Vagina (tissue), 2 donors: ENCODE measurements around the gene IFNA7. TPM values are rescaled to one million over a fixed set of nuclear protein-coding genes. Genes with fewer than 3 reads are reported as not detected.
"Not testable (repeated sequence)": the region's sequence is repeated elsewhere in the genome, so short reads cannot be mapped to it uniquely, and the experiment has no call there.

ENCODE experiments used
- DNase-seq, 2 donors: peaks; one replicate each; pipeline ENCODE4 v3.0.0-alpha.2; 2017; ENCODE audit errors: extremely low spot score in 2 of 2
- H3K27ac ChIP-seq: fragments of 200-600 bp; sonication (generic); one replicate; pipeline ENCODE4 v1.5.1; 2019
- H3K27me3 ChIP-seq: fragments of 200-600 bp; sonication (generic); one replicate; pipeline ENCODE4 v1.5.1; 2019
- H3K36me3 ChIP-seq, 2 donors: fragments of 200-600 bp; sonication (generic); one replicate each; pipeline ENCODE4 v1.5.1; 2017 to 2019
- H3K4me1 ChIP-seq: fragments of 200-600 bp; sonication (generic); one replicate; pipeline ENCODE4 v1.5.1; 2019
- H3K4me3 ChIP-seq, 2 donors: fragments of 200-600 bp; sonication (generic); 1 replicate in 1 of 2; 2 replicates in 1 of 2; pipeline ENCODE4 v1.5.1; 2016 to 2019
- H3K9me3 ChIP-seq: fragments of 200-600 bp; sonication (generic); one replicate; pipeline ENCODE4 v1.5.1; 2019
- CTCF ChIP-seq, 3 experiments: fragments of 450-650 bp in 2 of 3; fragments of 200-600 bp in 1 of 3; sonication (generic) in 1 of 3; IDR thresholded peaks; one replicate each; pipeline ENCODE4 v1.5.1; 2017 to 2019; ENCODE audit warnings: antibody characterized with exemption in 3 of 3, mild to moderate bottlenecking in 2 of 3, moderate library complexity in 2 of 3
- POLR2A ChIP-seq, 2 donors: fragments of 450-650 bp; IDR thresholded peaks; one replicate each; pipeline ENCODE4 v1.6.1; 2017; ENCODE audit warnings: antibody characterized with exemption in 2 of 2, mild to moderate bottlenecking in 2 of 2, moderate library complexity in 2 of 2
- POLR2AphosphoS5 ChIP-seq, 2 donors: sonication (generic); formaldehyde crosslinking; IDR thresholded peaks; one replicate each; pipeline ENCODE4 v1.9.0; 2017; ENCODE audit warnings: antibody characterized with exemption in 2 of 2, mild to moderate bottlenecking in 2 of 2, low read depth in 1 of 2; ENCODE audit not compliant: insufficient read depth in 1 of 2
- intact Hi-C: fragments of 100-400 bp; cut with DNase I; formaldehyde crosslinking; loops from one replicate; pipeline ENCODE4 v1.15.1; 2023
- total RNA-seq: library from RNA; depleted of rRNA; stranded (reverse); fragments of >200 nt; gene quantifications from one replicate; pipeline ENCODE4 v1.2.3, GENCODE V29; 2016

The IFNA7 gene
- total RNA-seq = not detected

DNA sequence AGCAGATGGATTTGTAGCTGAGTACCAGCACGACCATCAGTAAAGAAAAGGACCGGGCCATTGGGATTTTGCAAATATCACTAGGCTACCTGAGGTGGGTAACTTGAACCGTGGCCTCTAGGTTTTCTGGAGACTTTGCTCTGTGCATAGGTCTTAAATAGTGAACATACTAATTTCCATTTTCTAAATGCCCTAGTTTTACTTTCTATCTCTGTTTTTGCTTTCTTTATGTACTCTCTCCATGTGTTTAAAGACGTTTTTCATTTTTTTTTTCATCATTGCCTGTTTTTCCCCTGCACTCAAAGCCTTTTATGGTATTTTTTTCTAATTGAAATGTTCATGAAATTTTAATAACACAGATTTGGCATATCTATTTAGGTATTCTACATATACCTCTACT lies at the start of gene IFNA7:
TSS of gene IFNA7 (minus strand) at position 101 of the 400 bp plus-strand sequence. CDS start at position 61, 40 bp downstream.
- H3K4me3 ChIP-seq, H3K27ac ChIP-seq, H3K27me3 ChIP-seq, H3K4me1 ChIP-seq, H3K36me3 ChIP-seq, H3K9me3 ChIP-seq, intact Hi-C loops, DNase-seq: not testable (repeated sequence)

GRCh38 chr9:21251638-21252037 lies 49.6 kb upstream of the IFNA7 start:
- no peaks in the 10 kb centered on the region for H3K27me3 ChIP-seq
- no peaks in the 10 kb centered on the region for H3K36me3 ChIP-seq
- DNase-seq = no peak
- no peak overlapping the region for H3K4me3 ChIP-seq
- TF ChIP-seq POLR2AphosphoS5 (IDR thresholded peaks at IDR 0.05; ENCODE audit: insufficient read depth in 1 of 2, low read depth in 1 of 2) (no peak), POLR2A (IDR thresholded peaks at IDR 0.05) (no peak), CTCF (IDR thresholded peaks at IDR 0.05) (no peak)
- no peaks in the 10 kb centered on the region for H3K9me3 ChIP-seq
- H3K4me1 ChIP-seq = no peaks in the 10 kb centered on the region
- H3K27ac ChIP-seq = no peak overlapping the region
- intact Hi-C loops = no loop called here

DNA sequence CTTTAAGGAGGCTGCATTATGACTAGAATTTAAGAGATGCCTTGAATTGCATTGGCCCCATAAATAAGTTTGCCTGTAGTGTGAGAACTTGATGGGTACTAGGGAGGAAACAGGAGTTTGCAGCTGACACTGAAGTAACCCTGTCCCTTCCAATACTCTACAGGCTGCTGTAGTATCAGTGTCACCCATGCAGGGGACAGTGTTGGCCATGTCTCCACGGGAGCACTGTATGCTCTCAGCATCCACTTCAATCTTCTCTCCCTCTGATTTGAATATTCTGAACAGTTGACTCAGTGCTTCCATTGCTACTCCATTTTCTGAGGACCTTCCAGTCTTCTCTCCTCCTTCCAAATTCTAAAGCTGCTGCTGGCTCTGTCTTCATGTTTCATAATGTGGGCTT lies 49.2 kb upstream of the IFNA7 start:
- Histone ChIP-seq H3K36me3 (no peaks in the 10 kb centered on the region), H3K4me1 (no peaks in the 10 kb centered on the region), H3K9me3 (no peaks in the 10 kb centered on the region), H3K27me3 (no peaks in the 10 kb centered on the region), H3K27ac (no peak overlapping the region), H3K4me3 (no peak overlapping the region)
- TF ChIP-seq POLR2AphosphoS5 (IDR thresholded peaks at IDR 0.05; ENCODE audit: insufficient read depth in 1 of 2, low read depth in 1 of 2) (no peak), CTCF (IDR thresholded peaks at IDR 0.05) (no peak), POLR2A (IDR thresholded peaks at IDR 0.05) (no peak)
- no peak for DNase-seq
- intact Hi-C loops = no loop called here

GRCh38 chr9:21244836-21245235 lies 42.8 kb upstream of the IFNA7 start:
- Histone ChIP-seq H3K4me1 (no peaks in the 10 kb centered on the region), H3K4me3 (no peak overlapping the region), H3K36me3 (no peaks in the 10 kb centered on the region), H3K27me3 (no peaks in the 10 kb centered on the region), H3K27ac (no peak overlapping the region), H3K9me3 (no peaks in the 10 kb centered on the region)
- intact Hi-C loops = no loop called here
- no peak for DNase-seq
- TF ChIP-seq POLR2A (IDR thresholded peaks at IDR 0.05) (no peak), CTCF (IDR thresholded peaks at IDR 0.05) (no peak), POLR2AphosphoS5 (IDR thresholded peaks at IDR 0.05; ENCODE audit: insufficient read depth in 1 of 2, low read depth in 1 of 2) (no peak)

- no peak within 1 kb of the TSS for H3K4me3 ChIP-seq
- intact Hi-C loops = no loop called here
- no peak for DNase-seq
- no peak within 1 kb of the TSS for H3K27ac ChIP-seq
- H3K4me1 ChIP-seq = no peaks in the 10 kb centered on the region
- H3K27me3 ChIP-seq = no peaks in the 10 kb centered on the region
- TF ChIP-seq POLR2AphosphoS5 (IDR thresholded peaks at IDR 0.05; ENCODE audit: insufficient read depth in 1 of 2, low read depth in 1 of 2) (no peak), POLR2A (IDR thresholded peaks at IDR 0.05) (no peak), CTCF (IDR thresholded peaks at IDR 0.05) (no peak)
- H3K36me3 ChIP-seq = no peaks in the 10 kb centered on the region
- no peaks in the 10 kb centered on the region for H3K9me3 ChIP-seq
These were observed 37.9 kb upstream of the IFNA7 start, which contains the start of gene IFNA14 for GRCh38 chr9:21239911-21240310. TSS of gene IFNA14 (minus strand) at chr9:21240005. CDS start at chr9:21239935, 70 bp downstream.

GRCh38 chr9:21236360-21236714 lies 34.3 kb upstream of the IFNA7 start:
- H3K27me3 ChIP-seq, H3K4me1 ChIP-seq, H3K36me3 ChIP-seq, H3K27ac ChIP-seq, intact Hi-C loops, H3K9me3 ChIP-seq, H3K4me3 ChIP-seq, DNase-seq: not testable (repeated sequence)
